K562 (cell line): ENCODE data around the gene TP53BP1. TPM values are rescaled to one million over a fixed set of nuclear protein-coding genes. Genes with fewer than 3 reads are reported as not detected.

Experiments
- CCNT2 ChIP-seq: IDR thresholded peaks from 2 replicates; pipeline ENCODE4 v1.6.1; 2011; ENCODE audit warnings: borderline replicate concordance, low read depth, mild to moderate bottlenecking, moderate library complexity, mixed read lengths, low read length; ENCODE audit not compliant: insufficient read length; ENCODE audit errors: extremely low read depth
- CHD1 ChIP-seq: fragments of 200-600 bp; sonication (generic); IDR thresholded peaks from one replicate; pipeline ENCODE4 v1.6.1; 2012; ENCODE audit warnings: mild to moderate bottlenecking, moderate library complexity, low read length, inconsistent platforms
- HMG20A ChIP-seq: fragments of 450-650 bp; formaldehyde crosslinking; conservative IDR thresholded peaks from 2 replicates; pipeline ENCODE4 v1.4.0; 2020; ENCODE audit warnings: mild to moderate bottlenecking, mixed read lengths
- MCM2 ChIP-seq: fragments of 450-650 bp; IDR thresholded peaks from 2 replicates; pipeline ENCODE4 v1.6.1; 2017; ENCODE audit warnings: low read depth, mild to moderate bottlenecking
- RB1 ChIP-seq: fragments of 450-650 bp; IDR thresholded peaks from 2 replicates; pipeline ENCODE4 v1.6.1; 2017; ENCODE audit warnings: low read depth, mild to moderate bottlenecking
- SAFB2 ChIP-seq: fragments of 200-400 bp; formaldehyde crosslinking; IDR thresholded peaks from 2 replicates; pipeline ENCODE4 v1.6.1; 2018; ENCODE audit warnings: borderline replicate concordance, low read length, low read depth, moderate library complexity; ENCODE audit not compliant: severe bottlenecking
- WHSC1 ChIP-seq: IDR thresholded peaks from one replicate; pipeline ENCODE4 v1.6.1; 2012; ENCODE audit warnings: low read length, control low read depth, inconsistent platforms
- ZNF146 ChIP-seq: IDR thresholded peaks from one replicate; pipeline ENCODE4 v1.6.1; 2018; ENCODE audit warnings: missing compliant biosample characterization; ENCODE audit not compliant: unreplicated experiment
- ZNF79 ChIP-seq: fragments of 250-450 bp; sonication (Bioruptor Pico); IDR thresholded peaks from 2 replicates; pipeline ENCODE4 v1.4.0; 2020; ENCODE audit warnings: low read depth, mild to moderate bottlenecking, moderate library complexity
- ZZZ3 ChIP-seq: fragments of 450-650 bp; IDR thresholded peaks from 2 replicates; pipeline ENCODE4 v1.6.1; 2016; ENCODE audit warnings: antibody characterized with exemption, mild to moderate bottlenecking, moderate library complexity
- polyA plus RNA-seq, 8 experiments: library from polyadenylated mRNA; depleted of rRNA in 4 of 8; stranded (reverse) in 5 of 8; unstranded in 3 of 8; fragments of >200 nt; fragmentation: Nextera tagmentation in 2 of 8; fragmentation: Illumina TruSeq in 1 of 8; extraction: Ambion mirVana in 2 of 8; extraction: Trizol in 1 of 8; gene quantifications; 2 replicates each; pipeline versions ENCODE4 v1.2.1 to v1.2.3, GENCODE V29; 2011 to 2014; ENCODE audit warnings: inconsistent platforms in 1 of 8, missing spikeins in 1 of 8
- total RNA-seq, 7 experiments: library from RNA; depleted of rRNA in 6 of 7; stranded (reverse); fragments of >200 nt in 6 of 7; fragmentation: Illumina TruSeq in 2 of 7; extraction: Trizol in 2 of 7; gene quantifications; 2 replicates each; pipeline versions ENCODE4 v1.2.1 to v1.2.3, GENCODE V29; 2011 to 2021; ENCODE audit warnings: low replicate concordance in 1 of 7
- TF ChIP-seq, protein P1 (sequence below), 2 experiments: fragments of 450-650 bp in 1 of 2; sonication (generic) in 1 of 2; formaldehyde crosslinking in 1 of 2; IDR thresholded peaks; 2 replicates each; pipeline versions ENCODE4 v1.7.1 to v1.9.0; 2016 to 2022; ENCODE audit warnings: inconsistent platforms in 1 of 2, mild to moderate bottlenecking in 1 of 2, missing genetic modification reagents in 1 of 2
- TF ChIP-seq, protein P2 (sequence below): sonication (generic); formaldehyde crosslinking; IDR thresholded peaks from 2 replicates; pipeline ENCODE4 v1.8.1; 2022; ENCODE audit warnings: missing genetic modification reagents
- TF ChIP-seq, protein P3 (sequence below): fragments of 250-450 bp; sonication (Bioruptor Pico); IDR thresholded peaks from 2 replicates; pipeline ENCODE4 v1.8.0; 2021; ENCODE audit warnings: borderline replicate concordance, mild to moderate bottlenecking, moderate library complexity; ENCODE audit not compliant: poor library complexity, severe bottlenecking
- TF ChIP-seq, protein P4 (sequence below): sonication (generic); formaldehyde crosslinking; IDR thresholded peaks from 2 replicates; pipeline ENCODE4 v1.8.0; 2022; ENCODE audit warnings: mild to moderate bottlenecking, missing genetic modification reagents
- TF ChIP-seq, protein P5 (sequence below): IDR thresholded peaks from 2 replicates; pipeline ENCODE4 v1.6.1; 2011; ENCODE audit not compliant: insufficient read length; ENCODE audit errors: extremely low read depth

TP53BP1 gene
- total and polyA plus RNA-seq, 9 of the 15 experiments (the other 6 are each of a cell fraction or from before 2014, with no cell fraction given): 5.7 to 63.3 (median 30.9) TPM

DNA sequence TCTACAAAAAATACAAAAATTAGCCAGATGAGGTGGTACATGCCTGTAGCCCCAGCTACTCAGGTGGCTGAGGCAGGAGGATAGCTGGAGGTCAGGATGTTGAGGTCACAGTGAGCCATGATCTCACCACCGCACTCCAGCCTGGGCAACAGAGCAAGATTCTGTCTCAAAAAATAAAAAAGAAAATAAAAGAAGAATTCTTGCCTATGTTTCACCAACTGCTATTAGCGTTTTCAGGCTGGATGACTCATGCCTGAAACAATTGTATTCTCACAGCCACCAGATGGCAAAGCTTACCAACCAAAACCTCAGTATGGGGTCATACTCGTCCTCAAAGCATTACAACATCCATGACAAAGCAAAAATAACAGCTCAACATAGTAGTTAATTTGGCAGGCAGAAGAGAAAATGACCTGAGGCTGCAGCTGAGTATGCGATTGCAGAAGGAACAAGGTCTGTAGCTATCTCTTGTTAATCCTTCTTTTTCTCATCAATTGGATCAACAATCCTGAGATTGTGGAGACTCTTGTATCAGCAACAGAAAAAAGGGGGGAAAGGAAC lies 52.2 kb downstream of the TP53BP1 start (continued):
- no peak for TF ChIP-seq ZNF79 (CRISPR knock-in tag)
- TF ChIP-seq WHSC1: no peak
- no peak for TF ChIP-seq MCM2
- TF ChIP-seq, protein P1, sequence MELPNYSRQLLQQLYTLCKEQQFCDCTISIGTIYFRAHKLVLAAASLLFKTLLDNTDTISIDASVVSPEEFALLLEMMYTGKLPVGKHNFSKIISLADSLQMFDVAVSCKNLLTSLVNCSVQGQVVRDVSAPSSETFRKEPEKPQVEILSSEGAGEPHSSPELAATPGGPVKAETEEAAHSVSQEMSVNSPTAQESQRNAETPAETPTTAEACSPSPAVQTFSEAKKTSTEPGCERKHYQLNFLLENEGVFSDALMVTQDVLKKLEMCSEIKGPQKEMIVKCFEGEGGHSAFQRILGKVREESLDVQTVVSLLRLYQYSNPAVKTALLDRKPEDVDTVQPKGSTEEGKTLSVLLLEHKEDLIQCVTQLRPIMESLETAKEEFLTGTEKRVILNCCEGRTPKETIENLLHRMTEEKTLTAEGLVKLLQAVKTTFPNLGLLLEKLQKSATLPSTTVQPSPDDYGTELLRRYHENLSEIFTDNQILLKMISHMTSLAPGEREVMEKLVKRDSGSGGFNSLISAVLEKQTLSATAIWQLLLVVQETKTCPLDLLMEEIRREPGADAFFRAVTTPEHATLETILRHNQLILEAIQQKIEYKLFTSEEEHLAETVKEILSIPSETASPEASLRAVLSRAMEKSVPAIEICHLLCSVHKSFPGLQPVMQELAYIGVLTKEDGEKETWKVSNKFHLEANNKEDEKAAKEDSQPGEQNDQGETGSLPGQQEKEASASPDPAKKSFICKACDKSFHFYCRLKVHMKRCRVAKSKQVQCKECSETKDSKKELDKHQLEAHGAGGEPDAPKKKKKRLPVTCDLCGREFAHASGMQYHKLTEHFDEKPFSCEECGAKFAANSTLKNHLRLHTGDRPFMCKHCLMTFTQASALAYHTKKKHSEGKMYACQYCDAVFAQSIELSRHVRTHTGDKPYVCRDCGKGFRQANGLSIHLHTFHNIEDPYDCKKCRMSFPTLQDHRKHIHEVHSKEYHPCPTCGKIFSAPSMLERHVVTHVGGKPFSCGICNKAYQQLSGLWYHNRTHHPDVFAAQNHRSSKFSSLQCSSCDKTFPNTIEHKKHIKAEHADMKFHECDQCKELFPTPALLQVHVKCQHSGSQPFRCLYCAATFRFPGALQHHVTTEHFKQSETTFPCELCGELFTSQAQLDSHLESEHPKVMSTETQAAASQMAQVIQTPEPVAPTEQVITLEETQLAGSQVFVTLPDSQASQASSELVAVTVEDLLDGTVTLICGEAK (IDR thresholded peaks at IDR 0.05): no peak
- TF ChIP-seq, protein P1 (CRISPR knock-in tag; IDR thresholded peaks at IDR 0.05): no peak
- TF ChIP-seq ZNF146: no peak
- no peak for TF ChIP-seq SAFB2
- TF ChIP-seq, protein P2, sequence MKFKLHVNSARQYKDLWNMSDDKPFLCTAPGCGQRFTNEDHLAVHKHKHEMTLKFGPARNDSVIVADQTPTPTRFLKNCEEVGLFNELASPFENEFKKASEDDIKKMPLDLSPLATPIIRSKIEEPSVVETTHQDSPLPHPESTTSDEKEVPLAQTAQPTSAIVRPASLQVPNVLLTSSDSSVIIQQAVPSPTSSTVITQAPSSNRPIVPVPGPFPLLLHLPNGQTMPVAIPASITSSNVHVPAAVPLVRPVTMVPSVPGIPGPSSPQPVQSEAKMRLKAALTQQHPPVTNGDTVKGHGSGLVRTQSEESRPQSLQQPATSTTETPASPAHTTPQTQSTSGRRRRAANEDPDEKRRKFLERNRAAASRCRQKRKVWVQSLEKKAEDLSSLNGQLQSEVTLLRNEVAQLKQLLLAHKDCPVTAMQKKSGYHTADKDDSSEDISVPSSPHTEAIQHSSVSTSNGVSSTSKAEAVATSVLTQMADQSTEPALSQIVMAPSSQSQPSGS: no peak
- TF ChIP-seq, protein P3, sequence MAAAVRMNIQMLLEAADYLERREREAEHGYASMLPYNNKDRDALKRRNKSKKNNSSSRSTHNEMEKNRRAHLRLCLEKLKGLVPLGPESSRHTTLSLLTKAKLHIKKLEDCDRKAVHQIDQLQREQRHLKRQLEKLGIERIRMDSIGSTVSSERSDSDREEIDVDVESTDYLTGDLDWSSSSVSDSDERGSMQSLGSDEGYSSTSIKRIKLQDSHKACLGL (CRISPR knock-in tag): no peak
- peak; percentile 47; the same call in 1 of the 2 replicates for TF ChIP-seq RB1
- TF ChIP-seq HMG20A (CRISPR knock-in tag): no peak
- TF ChIP-seq, protein P4, sequence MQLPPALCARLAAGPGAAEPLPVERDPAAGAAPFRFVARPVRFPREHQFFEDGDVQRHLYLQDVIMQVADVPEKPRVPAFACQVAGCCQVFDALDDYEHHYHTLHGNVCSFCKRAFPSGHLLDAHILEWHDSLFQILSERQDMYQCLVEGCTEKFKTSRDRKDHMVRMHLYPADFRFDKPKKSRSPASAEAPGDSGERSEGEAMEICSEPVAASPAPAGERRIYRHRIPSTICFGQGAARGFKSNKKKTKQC (CRISPR knock-in tag): no peak
- no peak for TF ChIP-seq ZZZ3
- TF ChIP-seq CCNT2: no peak
- TF ChIP-seq, protein P5, sequence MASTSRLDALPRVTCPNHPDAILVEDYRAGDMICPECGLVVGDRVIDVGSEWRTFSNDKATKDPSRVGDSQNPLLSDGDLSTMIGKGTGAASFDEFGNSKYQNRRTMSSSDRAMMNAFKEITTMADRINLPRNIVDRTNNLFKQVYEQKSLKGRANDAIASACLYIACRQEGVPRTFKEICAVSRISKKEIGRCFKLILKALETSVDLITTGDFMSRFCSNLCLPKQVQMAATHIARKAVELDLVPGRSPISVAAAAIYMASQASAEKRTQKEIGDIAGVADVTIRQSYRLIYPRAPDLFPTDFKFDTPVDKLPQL: no peak
- TF ChIP-seq CHD1: no peak
